ENCODE data around the gene TECPR1.

Gene TECPR1

GRCh38 chr7:98192781-98193457 lies 59.1 kb downstream of the TECPR1 start:
- no peak for DNase-seq (ENCODE audit: low read depth)
- TF ChIP-seq, protein P1, sequence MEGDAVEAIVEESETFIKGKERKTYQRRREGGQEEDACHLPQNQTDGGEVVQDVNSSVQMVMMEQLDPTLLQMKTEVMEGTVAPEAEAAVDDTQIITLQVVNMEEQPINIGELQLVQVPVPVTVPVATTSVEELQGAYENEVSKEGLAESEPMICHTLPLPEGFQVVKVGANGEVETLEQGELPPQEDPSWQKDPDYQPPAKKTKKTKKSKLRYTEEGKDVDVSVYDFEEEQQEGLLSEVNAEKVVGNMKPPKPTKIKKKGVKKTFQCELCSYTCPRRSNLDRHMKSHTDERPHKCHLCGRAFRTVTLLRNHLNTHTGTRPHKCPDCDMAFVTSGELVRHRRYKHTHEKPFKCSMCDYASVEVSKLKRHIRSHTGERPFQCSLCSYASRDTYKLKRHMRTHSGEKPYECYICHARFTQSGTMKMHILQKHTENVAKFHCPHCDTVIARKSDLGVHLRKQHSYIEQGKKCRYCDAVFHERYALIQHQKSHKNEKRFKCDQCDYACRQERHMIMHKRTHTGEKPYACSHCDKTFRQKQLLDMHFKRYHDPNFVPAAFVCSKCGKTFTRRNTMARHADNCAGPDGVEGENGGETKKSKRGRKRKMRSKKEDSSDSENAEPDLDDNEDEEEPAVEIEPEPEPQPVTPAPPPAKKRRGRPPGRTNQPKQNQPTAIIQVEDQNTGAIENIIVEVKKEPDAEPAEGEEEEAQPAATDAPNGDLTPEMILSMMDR (conservative IDR thresholded peaks at IDR 0.05; ENCODE audit: low read depth, low read length), result no peak
- H3K4me3 ChIP-seq (ENCODE audit: low read length), result no peak overlapping the region

DNA sequence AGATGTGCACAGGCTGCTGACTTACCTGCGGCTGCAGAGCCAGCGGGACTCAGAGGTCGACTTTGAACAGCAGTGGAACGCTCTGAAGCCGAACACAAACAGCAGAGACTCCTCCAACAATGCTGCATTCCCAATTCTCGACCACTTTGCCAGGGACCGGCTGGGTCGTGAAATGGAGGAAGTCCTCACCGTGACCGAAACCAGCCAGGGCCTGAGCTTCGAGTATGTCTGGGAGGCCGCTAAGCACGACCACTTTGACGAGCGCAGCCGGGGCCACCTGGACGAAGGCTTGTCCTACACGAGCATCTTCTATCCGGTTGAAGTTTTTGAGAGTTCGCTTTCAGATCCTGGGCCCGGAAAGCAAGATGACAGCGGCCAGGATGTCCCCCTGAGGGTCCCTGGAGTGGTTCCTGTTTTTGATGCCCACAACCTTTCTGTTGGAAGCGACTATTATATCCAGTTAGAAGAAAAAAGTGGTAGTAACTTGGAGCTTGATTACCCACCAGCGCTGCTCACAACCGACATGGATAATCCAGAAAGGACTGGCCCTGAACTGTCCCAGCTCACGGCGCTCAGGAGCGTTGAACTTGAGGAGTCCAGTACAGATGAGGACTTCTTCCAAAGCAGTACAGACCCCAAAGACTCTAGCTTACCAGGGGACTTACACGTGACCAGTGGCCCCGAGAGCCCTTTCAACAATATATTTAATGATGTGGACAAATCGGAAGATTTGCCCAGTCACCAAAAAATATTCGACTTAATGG lies 60.2 kb downstream of the TECPR1 start:
- no peak for DNase-seq (ENCODE audit: low read depth)
- TF ChIP-seq, protein P1 (conservative IDR thresholded peaks at IDR 0.05; ENCODE audit: low read depth, low read length), result no peak
- no peak overlapping the region for H3K4me3 ChIP-seq (ENCODE audit: low read length)

DNA sequence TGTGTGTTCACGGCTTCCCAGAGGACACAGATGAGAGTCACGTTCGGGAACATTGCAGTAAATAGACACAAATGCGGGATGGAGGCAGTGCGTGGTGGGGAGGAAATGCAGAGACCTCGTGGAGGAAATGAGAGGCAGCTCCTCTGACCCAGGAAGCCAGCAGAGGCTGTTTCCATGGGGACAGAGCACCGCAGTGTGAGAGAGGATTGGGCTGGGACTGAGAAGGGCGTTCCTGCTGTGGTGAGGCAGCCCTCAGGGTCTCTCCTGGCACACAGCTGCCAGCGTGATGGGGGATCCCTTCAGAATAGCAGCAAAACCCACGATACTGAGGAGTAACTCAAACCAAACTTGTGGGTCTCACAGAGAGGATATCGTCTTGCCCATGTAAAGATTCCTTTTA lies 62.5 kb downstream of the TECPR1 start:
- TF ChIP-seq, protein P1 (conservative IDR thresholded peaks at IDR 0.05; ENCODE audit: low read depth, low read length), result no peak
- no peak for DNase-seq (ENCODE audit: low read depth)
- no peak overlapping the region for H3K4me3 ChIP-seq (ENCODE audit: low read length)

- no peak overlapping the region for H3K4me3 ChIP-seq (ENCODE audit: low read length)
- no peak for DNase-seq (ENCODE audit: low read depth)
- TF ChIP-seq, protein P1 (conservative IDR thresholded peaks at IDR 0.05; ENCODE audit: low read depth, low read length), result no peak
Observed at GRCh38 chr7:98187138-98187502, 64.9 kb downstream of the TECPR1 start.

DNA sequence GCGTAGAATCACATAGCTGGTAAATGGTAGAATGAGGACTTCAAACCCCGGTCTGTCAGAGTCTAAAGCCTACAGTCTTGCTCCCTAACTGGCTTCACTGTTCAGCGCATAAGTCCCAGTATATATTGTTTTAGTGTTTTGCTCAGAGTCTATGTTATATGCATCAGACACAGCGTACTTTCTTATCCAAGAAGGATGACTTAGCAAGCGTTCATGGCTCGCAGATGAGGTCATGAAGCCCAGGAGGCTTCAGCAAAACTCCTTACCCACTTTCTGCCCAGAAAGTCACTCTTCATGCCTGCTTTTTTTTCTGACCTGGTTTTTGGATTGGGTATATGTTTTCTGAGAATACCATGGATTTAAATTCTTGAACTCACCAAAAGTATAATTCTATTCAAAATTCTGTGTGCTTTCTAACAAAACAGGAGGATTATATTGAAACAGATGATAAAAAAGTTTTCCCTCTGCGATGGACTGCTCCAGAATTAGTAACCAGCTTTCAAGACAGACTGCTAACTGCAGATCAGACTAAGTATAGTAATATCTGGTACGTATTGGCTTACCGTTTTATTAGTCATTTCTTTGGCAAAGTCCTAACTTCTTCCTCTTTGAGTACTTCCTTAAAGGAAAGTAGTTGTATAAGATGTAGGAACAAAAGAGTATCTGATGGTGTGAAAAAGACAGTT lies 65.4 kb downstream of the TECPR1 start:
- TF ChIP-seq, protein P1 (conservative IDR thresholded peaks at IDR 0.05; ENCODE audit: low read depth, low read length), result no peak
- no peak overlapping the region for H3K4me3 ChIP-seq (ENCODE audit: low read length)
- no peak for DNase-seq (ENCODE audit: low read depth)

GRCh38 chr7:98185101-98185500 lies 66.9 kb downstream of the TECPR1 start:
- TF ChIP-seq, protein P1 (conservative IDR thresholded peaks at IDR 0.05; ENCODE audit: low read depth, low read length), result no peak
- no peak for DNase-seq (ENCODE audit: low read depth)
- H3K4me3 ChIP-seq (ENCODE audit: low read length), result no peak overlapping the region

Data from retinal pigment epithelial cell (primary cell).